ENCODE data around the gene RBPJL. TPM values are rescaled to one million over a fixed set of nuclear protein-coding genes. Genes with fewer than 3 reads are reported as not detected.

RBPJL gene
- total and polyA plus RNA-seq, 7 donors = 0.04 to 0.22 (median 0.04) TPM; not detected in 4

DNA sequence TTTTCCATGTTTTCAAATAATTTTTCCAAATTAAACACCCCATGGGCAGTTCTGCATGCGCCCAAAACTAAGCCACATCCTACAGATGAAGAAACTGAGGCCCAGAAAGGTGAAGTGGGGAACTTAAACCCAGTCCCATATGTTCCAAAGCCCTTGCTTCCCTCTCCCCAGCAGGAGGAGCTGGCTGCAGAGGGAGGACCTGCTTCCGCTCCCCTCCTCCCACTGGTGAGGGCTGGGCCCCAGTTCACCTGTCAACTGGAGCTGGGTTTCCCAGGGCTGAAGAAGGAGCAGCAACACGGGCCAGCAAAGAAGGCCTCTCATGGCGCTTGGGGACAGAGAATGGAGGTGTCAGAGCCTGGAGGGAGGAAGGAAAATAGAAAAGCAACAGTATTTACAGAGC is 1.4 kb upstream of the RBPJL start:
- Histone ChIP-seq H3K4me3 (no peak overlapping the region), H3K4me1 (no peaks in the 10 kb centered on the region), H3K27ac (no peak overlapping the region), H3K36me3 (ENCODE audit: insufficient read depth in 1 of 2, low read depth in 1 of 2) (no peaks in the 10 kb centered on the region), H3K9me3 (no peaks in the 10 kb centered on the region), H3K27me3 (ENCODE audit: insufficient read depth in 3 of 3, low read length in 2 of 3) (peaks cover 0 to 49% (median 4%) of the 10 kb centered on the region in 3 donors)
- WGBS, 3 donors = 58 to 60% (median 60%) methylated on average over 4 of the region's 4 CpGs
- TF ChIP-seq, protein P1, sequence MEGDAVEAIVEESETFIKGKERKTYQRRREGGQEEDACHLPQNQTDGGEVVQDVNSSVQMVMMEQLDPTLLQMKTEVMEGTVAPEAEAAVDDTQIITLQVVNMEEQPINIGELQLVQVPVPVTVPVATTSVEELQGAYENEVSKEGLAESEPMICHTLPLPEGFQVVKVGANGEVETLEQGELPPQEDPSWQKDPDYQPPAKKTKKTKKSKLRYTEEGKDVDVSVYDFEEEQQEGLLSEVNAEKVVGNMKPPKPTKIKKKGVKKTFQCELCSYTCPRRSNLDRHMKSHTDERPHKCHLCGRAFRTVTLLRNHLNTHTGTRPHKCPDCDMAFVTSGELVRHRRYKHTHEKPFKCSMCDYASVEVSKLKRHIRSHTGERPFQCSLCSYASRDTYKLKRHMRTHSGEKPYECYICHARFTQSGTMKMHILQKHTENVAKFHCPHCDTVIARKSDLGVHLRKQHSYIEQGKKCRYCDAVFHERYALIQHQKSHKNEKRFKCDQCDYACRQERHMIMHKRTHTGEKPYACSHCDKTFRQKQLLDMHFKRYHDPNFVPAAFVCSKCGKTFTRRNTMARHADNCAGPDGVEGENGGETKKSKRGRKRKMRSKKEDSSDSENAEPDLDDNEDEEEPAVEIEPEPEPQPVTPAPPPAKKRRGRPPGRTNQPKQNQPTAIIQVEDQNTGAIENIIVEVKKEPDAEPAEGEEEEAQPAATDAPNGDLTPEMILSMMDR (IDR thresholded peaks at IDR 0.05) = no peak
- intact Hi-C loops (cut with DNase I) = loop anchor here in 1 of 2 donors (10.0 kb wide), 1 partner anchor 290 kb away; no protein-coding TSS in a partner anchor
- DNase-seq (no peak), ATAC-seq (no peak)

DNA sequence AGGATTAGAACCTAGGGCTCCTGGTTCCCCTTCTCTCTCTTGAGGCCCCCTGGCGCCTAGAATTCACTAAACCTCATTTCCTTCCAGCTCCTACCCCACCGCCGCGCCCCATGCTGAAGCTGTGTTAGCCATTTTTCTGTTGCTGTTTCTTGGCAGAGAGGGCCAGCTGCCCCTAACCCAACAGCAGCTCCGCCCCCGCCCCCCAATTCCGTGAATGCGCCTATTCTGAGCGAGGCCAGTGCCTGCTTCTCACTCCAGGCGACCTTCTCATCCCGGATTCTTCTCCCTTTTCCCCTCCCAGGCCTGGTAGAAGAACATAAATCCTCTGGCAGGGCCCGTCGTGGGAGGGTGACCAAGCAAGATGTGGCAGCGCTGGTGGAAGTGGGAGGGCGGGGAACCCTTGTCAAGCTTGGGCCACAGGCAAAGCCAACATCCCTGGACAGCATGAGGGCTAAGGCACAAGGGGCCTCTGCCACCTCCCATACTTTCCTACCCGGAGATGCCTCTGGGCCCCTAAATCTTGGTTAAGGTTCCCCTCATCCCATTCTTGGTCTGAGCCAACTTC is 518 bp downstream of the RBPJL start:
- 41 to 52% (median 50%) methylated on average over 16 of the region's 16 CpGs for WGBS, 3 donors
- ATAC-seq = no peak
- H3K4me3 ChIP-seq = no peak overlapping the region
- intact Hi-C loops (cut with DNase I) = loop anchor here in 1 of 2 donors (10.0 kb wide), 1 partner anchor 292 kb away; no protein-coding TSS in a partner anchor
- no peaks in the 10 kb centered on the region for H3K4me1 ChIP-seq
- H3K27me3 ChIP-seq (ENCODE audit: insufficient read depth in 3 of 3, low read length in 2 of 3) = peaks cover 0 to 56% (median 5%) of the 10 kb centered on the region in 3 donors
- no peaks in the 10 kb centered on the region for H3K9me3 ChIP-seq
- TF ChIP-seq, protein P1 (IDR thresholded peaks at IDR 0.05) = no peak
- H3K36me3 ChIP-seq (ENCODE audit: insufficient read depth in 1 of 2, low read depth in 1 of 2) = no peaks in the 10 kb centered on the region
- no peak for DNase-seq
- no peak overlapping the region for H3K27ac ChIP-seq

DNA sequence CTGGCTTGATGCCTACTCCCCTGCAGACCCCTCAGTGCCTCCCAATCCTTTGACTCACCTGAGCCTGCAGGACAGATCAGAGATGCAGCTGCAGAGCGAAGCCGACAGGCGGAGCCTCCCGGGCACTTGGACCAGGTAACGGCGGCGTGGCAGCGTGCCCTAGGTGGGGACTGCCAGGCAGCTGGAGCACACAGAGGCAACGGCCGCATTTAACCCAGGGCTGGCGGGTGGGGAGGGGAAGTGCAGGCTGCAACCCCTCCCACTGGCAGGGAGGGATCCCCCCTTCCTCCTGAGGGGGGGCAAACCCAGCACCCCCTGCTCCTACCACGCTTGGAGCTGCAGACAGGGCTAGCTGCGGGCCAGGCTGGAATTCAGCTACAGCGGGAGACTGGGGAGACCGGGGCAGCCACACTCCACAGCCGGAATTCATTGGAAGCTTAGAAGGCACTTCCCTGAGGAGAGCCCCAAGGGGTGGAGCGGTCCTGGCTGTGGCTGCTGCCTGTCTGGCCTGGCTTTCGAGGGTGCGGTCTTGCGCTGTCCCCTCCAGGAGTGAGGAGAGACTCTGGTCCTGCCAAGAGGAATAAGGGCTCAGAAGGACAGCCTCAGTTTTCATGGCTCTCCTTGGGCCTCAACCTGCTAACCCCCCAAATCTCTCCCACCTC is 1.6 kb downstream of the RBPJL start, which contains the start of gene MATN4:
MATN4 (minus strand) TSS at position 183 of the 662 bp plus-strand sequence. CDS start 2,717 bp downstream, outside the sequence.
- Histone ChIP-seq H3K27me3 (ENCODE audit: insufficient read depth in 3 of 3, low read length in 2 of 3) (peaks cover 0 to 60% (median 8%) of the 10 kb centered on the region in 3 donors), H3K9me3 (no peaks in the 10 kb centered on the region), H3K4me1 (no peaks in the 10 kb centered on the region), H3K36me3 (ENCODE audit: insufficient read depth in 1 of 2, low read depth in 1 of 2) (no peaks in the 10 kb centered on the region), H3K27ac (no peak within 1 kb of the TSS), H3K4me3 (no peak within 1 kb of the TSS)
- peak in 1 of 2 donors; percentile 68 for DNase-seq
- intact Hi-C loops (cut with DNase I) = loop anchor here in 1 of 2 donors (10.0 kb wide), 1 partner anchor 293 kb away; no protein-coding TSS in a partner anchor
- ATAC-seq = peak in 2 of 4 donors; percentile 70 to 76
- WGBS, 3 donors = 14 to 25% (median 20%) methylated on average over 19 to 20 of the region's 20 CpGs
- TF ChIP-seq, protein P1 (IDR thresholded peaks at IDR 0.05) = no peak

DNA sequence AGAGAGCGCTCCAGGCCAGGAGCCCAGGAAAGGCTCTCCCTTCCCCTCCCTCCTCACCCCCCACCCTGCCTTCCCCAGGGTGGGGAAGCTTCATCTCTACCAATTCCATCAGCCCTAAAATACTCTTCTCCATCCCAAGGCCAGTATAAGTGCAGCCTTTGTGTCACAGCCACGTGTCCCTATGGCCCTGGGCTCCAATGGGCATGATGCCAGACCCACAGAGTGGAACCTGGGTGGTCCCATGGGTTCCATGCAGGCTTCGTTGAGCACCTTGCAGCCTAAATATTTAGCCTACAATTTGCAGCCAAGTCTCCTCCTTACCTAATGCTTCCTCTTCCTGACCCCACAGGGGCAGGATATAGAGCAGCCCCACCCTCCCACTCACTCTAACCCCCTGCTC is 2.4 kb downstream of the RBPJL start:
- no peaks in the 10 kb centered on the region for H3K9me3 ChIP-seq
- 55 to 70% (median 64%) methylated on average over 3 of the region's 3 CpGs for WGBS, 3 donors
- DNase-seq (no peak), ATAC-seq (no peak)
- TF ChIP-seq, protein P1 (IDR thresholded peaks at IDR 0.05) = no peak
- no peak overlapping the region for H3K27ac ChIP-seq
- H3K4me3 ChIP-seq = no peak overlapping the region
- no peaks in the 10 kb centered on the region for H3K36me3 ChIP-seq (ENCODE audit: insufficient read depth in 1 of 2, low read depth in 1 of 2)
- no peaks in the 10 kb centered on the region for H3K4me1 ChIP-seq
- intact Hi-C loops (cut with DNase I) = loop anchor here in 1 of 2 donors (10.0 kb wide), 1 partner anchor 294 kb away; no protein-coding TSS in a partner anchor
- H3K27me3 ChIP-seq (ENCODE audit: insufficient read depth in 3 of 3, low read length in 2 of 3) = peaks cover 0 to 58% (median 8%) of the 10 kb centered on the region in 3 donors
